IPS-18c (cell line): ENCODE results near the gene BTNL2.
"Not testable (repeated sequence)": the region's sequence is repeated elsewhere in the genome, so short reads cannot be mapped to it uniquely, and the experiment has no call there.

Source experiments
- H3K4me3 ChIP-seq: 2 replicates; pipeline ENCODE4 v1.7.0; 2013; ENCODE audit warnings: low read depth, mild to moderate bottlenecking, low read length, moderate library complexity; ENCODE audit not compliant: insufficient read depth
- H3K9me3 ChIP-seq: one replicate; pipeline ENCODE4 v1.6.1; 2013; ENCODE audit warnings: mild to moderate bottlenecking, low read length, moderate library complexity; ENCODE audit not compliant: control insufficient read depth, insufficient read depth

The BTNL2 gene, protein sequence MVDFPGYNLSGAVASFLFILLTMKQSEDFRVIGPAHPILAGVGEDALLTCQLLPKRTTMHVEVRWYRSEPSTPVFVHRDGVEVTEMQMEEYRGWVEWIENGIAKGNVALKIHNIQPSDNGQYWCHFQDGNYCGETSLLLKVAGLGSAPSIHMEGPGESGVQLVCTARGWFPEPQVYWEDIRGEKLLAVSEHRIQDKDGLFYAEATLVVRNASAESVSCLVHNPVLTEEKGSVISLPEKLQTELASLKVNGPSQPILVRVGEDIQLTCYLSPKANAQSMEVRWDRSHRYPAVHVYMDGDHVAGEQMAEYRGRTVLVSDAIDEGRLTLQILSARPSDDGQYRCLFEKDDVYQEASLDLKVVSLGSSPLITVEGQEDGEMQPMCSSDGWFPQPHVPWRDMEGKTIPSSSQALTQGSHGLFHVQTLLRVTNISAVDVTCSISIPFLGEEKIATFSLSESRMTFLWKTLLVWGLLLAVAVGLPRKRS

DNA sequence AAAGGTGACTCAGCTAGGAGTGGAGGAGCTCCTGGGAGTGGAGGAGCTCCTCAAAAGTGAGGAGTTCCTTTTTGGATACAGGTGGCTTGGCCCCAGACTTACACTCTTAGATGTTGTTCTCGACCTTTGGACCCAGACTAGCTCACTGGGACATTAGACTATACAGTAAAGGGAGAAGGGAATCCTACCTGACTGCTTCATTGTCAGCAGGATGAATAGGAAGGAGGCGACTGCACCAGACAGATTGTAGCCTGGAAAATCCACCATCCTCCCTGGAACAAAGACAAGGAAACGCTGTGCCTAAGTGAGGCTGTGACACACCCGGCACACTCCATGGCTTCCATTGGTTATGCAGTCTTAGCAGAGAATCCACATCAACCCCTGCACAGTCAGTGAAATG, at the start of gene BTNL2:
Gene BTNL2, minus strand, starts transcription at position 325 of the 400 bp plus-strand sequence. Its CDS starts 58 bp downstream, at position 267.
- H3K9me3 ChIP-seq: no peaks in the 10 kb centered on the region

DNA sequence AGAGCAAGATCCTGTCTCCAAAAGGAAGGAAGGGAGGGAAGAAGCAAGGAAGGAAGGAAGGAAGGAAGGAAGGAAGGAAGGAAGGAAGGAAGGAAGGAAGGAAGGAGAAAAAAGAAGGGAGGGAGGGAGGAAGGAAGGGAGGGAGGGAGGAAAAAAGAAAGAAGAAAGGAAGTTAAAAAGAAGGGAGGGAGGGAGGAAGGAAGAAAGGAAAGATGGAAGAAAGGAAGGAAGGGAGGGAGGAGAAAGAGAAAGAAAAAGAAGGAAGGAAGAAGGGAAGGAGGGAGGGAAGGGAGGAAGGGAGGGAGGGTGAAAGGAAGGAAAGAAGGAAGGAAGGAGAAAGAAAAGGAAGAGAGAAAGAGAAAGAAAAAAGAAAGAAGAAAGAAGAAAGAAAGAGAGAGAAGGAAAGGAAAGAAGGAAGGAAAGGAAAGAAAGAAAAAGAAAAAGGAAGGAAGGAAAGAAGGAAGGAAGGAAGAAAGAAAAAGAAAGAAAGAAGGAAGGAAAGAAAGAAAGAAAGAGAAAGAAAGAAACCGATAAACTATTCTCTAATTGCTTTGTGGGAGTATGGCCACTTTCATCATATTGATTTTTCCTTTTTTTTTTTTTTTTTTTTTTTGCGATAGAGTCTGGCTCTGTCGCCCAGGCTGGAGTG, 42.2 kb upstream of the BTNL2 start:
- H3K4me3 ChIP-seq: no peak overlapping the region
- H3K9me3 ChIP-seq: peaks cover 9% of the 10 kb centered on the region

More for the DNA sequence above, at the start of gene BTNL2:
- no peak within 1 kb of the TSS for H3K4me3 ChIP-seq

DNA sequence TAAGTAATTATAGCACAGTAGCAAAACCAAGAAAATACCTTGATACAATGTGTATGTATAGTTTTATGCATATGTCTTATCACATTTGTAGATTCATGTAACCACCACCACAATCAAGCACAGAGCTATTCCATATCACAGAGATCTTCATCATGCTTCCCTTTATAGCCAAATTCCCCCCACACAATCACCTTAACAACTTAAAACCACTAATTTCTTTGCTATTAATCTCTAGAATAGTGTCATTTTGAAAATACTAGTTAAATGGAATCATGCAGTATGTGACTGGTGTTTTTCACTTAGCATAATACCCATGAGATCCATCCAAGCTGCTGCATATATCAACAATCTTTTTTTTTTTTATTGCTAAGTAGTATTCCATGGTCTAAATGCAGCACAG, 41.0 kb upstream of the BTNL2 start:
- no peak overlapping the region for H3K4me3 ChIP-seq
- H3K9me3 ChIP-seq: no peaks in the 10 kb centered on the region

DNA sequence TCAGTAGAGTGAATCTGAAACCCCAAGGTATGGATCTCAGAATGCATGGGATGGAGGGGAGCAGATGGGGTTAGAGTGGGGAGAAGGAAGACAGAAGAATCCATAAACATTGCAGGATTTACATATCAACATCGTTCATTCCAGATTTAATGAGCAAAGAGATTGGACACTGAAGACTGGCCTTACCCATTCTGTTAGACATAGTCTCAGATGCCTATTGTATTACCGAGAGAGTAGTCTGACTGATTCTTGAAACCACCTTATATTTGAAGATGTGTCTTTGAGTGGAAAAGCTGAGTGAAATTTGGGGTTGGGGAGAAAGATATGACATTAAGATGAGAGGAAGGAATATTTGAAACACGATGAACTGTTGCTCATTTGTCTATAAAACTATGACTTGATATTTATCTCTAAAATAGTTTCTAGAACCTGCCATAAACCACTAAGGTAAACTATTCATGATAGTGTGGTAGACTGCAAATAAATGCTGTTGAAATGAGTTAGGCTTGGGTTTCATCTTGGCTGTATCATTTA, 38.4 kb upstream of the BTNL2 start:
- no peak overlapping the region for H3K4me3 ChIP-seq
- no peaks in the 10 kb centered on the region for H3K9me3 ChIP-seq

DNA sequence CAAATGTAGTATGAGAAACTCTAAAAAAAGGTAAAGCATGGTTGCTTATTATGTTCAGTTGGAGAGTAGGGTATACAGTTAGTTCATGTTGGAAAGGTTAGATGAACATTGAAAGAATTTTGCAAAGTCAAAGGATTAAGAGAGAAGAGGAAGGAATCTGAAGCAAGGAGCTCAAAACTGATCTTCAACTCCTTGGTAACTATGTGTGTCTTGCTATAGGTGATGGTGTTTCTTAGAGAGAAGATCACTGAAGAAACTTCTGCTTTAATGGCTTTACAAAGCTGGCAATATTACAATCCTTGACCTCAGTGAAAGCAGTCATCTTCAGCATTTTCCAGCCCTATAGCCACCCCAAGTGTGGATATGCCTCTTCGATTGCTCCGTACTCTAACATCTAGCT, 37.5 kb upstream of the BTNL2 start:
- no peak overlapping the region for H3K4me3 ChIP-seq
- no peaks in the 10 kb centered on the region for H3K9me3 ChIP-seq

DNA sequence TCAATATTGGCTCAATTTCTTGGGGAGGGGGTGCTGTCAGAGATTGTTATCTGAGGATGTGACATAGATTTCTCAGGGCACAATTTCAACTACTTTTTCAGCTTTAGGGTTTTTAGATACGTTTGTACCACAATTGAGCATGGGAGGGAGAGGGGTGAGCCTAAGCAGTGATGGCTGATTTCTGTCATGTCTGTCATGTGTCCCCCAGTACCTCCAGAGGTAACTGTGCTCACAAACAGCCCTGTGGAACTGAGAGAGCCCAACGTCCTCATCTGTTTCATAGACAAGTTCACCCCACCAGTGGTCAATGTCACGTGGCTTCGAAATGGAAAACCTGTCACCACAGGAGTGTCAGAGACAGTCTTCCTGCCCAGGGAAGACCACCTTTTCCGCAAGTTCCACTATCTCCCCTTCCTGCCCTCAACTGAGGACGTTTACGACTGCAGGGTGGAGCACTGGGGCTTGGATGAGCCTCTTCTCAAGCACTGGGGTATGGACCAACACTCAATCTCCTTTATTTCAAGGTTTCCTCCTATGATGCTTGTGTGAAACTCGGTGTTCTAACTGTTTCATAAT, 36.1 kb upstream of the BTNL2 start:
- Histone ChIP-seq H3K9me3 (no peaks in the 10 kb centered on the region), H3K4me3 (no peak overlapping the region)

DNA sequence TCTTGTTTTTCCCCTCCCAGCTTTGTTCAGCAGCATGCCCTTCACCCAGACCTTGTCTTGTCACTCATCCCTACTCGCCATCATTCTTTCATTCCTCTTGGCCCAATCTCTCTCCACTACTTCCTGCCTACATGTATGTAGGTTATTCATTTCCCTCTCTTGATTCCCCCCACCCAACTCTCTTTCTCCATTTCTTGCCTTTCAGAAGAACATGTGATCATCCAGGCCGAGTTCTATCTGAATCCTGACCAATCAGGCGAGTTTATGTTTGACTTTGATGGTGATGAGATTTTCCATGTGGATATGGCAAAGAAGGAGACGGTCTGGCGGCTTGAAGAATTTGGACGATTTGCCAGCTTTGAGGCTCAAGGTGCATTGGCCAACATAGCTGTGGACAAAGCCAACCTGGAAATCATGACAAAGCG, 35.3 kb upstream of the BTNL2 start:
- Histone ChIP-seq H3K4me3 (no peak overlapping the region), H3K9me3 (no peaks in the 10 kb centered on the region)

DNA sequence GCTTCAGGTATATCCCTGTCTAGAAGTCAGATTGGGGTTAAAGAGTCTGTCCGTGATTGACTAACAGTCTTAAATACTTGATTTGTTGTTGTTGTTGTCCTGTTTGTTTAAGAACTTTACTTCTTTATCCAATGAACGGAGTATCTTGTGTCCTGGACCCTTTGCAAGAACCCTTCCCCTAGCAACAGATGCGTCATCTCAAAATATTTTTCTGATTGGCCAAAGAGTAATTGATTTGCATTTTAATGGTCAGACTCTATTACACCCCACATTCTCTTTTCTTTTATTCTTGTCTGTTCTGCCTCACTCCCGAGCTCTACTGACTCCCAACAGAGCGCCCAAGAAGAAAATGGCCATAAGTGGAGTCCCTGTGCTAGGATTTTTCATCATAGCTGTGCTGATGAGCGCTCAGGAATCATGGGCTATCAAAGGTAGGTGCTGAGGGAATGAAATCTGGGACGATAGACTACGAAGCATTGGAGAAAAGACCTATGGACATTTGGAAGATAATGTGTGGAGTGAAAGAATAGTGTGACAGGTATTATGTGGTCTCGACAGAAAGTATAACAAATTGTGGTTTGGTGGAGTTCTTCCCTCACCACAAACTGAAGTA, 32.7 kb upstream of the BTNL2 start, which contains the start of gene HLA-DRA:
Gene HLA-DRA, plus strand, starts transcription at position 286 of the 613 bp plus-strand sequence. Its CDS starts 64 bp downstream, at position 350.
- no peak within 1 kb of the TSS; the same call in 1 of the 2 replicates for H3K4me3 ChIP-seq
- H3K9me3 ChIP-seq: no peaks in the 10 kb centered on the region

DNA sequence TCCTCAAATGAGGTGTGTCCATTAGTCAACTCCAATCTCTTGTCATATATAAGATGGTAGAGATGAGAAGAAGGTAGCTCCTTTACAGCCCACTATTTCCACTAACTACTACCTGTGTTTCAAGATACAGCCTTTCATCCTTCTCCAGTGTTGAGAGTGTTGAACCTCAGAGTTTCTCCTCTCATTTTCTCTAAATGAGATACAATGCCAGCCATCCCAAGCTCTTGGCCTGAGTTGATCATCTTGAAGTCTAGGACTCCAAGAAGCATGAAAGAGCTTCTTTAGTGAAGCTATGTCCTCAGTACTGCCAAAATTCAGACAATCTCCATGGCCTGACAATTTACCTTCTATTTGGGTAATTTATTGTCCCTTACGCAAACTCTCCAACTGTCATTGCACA, 32.2 kb upstream of the BTNL2 start:
- Histone ChIP-seq H3K4me3 (no peak overlapping the region), H3K9me3 (no peaks in the 10 kb centered on the region)

DNA sequence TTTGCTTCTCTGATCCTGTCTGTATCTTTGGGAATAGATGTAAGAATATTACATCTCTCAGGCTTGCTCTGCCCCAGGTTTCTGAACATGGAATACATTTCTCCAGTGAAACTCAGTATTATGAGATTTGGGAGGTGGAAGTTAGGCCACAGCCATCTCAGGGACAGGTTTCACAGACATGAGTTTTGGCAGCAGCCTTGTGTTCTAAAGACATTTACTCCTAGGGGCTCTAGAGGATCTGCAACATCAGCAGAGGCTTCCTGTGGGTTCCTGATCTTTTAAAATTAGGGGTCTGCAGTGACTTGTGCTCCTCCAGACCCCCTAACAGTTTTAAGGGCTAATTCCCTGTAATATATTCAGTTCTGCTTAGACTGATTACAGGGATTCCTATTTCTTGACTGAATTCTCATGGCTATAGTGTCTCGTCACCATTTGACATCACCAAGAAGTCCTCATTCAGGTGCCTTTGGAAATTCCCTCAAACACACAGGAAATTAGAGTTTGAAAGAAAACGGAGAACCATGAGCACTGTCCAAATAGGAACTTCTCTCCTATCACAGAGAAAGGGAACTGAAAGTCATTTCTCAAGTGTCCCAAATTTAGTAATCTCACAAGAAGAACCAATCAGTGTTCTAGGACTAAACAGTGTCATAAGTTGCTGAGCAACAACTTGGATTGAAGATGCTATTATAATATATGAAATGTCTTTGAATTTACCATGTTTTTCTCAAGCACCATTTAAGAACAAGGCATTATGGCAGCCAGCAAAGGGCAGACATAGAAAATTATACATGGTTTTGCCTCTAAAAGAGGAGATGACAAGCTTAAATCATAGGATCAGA, 30.2 kb upstream of the BTNL2 start:
- H3K9me3 ChIP-seq: no peaks in the 10 kb centered on the region
- no peak overlapping the region for H3K4me3 ChIP-seq

DNA sequence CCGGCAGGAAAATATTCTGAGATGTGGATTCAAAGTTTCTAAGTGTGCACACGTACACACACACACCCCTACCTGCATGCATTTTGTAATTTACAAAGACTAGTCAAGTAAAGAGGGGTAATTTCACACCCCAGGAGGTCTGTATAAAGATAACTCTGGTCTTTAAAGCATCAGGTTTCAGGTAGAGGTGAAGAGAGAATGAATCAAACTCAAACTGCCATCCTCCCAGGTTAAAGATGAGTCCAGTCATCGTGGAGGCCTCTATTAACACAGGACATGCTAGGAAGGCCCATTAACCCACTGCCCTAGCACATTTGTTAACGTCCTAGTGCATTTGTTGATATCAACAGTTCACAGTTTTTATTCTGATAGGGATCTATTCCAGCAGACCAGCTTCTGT, 29.2 kb upstream of the BTNL2 start:
- Histone ChIP-seq H3K4me3 (no peak overlapping the region), H3K9me3 (no peaks in the 10 kb centered on the region)

DNA sequence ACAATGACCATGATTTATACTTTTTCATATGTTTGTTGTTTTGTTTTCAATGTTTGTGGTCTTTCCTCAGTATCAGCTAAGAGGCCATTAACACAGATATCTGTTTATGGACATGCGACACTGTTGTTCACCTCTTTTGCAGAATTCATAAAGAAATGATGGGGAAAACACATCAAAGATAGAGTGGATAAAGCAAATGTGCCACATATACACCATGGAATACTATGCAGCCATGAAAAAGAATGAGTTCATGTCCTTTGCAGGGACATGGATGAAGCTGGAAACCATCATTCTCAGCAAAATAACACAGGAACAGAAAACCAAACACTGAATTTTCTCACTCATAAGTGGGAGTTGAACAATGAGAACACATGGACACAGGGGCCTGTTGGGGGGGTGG, 27.0 kb upstream of the BTNL2 start:
- H3K9me3 ChIP-seq, H3K4me3 ChIP-seq: not testable (repeated sequence)

DNA sequence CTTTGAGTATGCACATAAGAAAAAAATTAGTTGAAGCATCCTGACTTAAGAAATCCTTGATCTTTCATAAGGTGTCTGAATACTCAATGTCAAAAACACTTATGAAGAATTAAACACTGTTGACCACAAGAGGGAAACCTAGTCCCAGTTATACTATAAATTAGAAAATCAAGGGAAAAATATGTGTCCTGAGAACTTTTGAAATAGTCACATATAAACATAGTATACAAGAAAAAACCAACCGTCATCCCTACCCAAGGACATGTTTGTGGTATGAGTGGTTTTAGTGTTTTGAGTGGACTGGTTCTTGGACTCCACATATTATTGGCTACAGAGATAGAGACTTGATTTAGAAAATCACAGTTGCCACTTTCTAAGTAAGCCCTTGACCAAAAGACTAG, 25.1 kb upstream of the BTNL2 start:
- H3K9me3 ChIP-seq: no peaks in the 10 kb centered on the region
- no peak overlapping the region for H3K4me3 ChIP-seq

DNA sequence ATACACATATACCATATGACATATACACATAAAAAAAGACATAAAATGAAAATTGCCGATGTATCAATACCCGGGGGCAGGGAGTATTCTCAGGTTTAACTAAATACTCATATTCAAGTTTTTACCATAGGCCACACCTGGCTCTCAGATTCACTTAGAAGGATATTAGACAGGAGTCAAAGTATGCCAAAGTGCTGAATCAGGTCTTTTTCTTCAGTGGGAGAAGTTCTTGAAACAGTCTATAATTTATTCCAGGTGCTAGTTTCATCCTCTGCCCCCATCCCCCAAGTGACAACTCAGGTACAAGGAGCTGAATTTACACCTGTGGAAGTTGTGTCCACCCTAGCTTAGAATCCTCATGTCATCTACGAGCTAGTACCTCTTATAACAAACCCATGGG, 24.2 kb upstream of the BTNL2 start:
- Histone ChIP-seq H3K9me3 (no peaks in the 10 kb centered on the region), H3K4me3 (no peak overlapping the region)

DNA sequence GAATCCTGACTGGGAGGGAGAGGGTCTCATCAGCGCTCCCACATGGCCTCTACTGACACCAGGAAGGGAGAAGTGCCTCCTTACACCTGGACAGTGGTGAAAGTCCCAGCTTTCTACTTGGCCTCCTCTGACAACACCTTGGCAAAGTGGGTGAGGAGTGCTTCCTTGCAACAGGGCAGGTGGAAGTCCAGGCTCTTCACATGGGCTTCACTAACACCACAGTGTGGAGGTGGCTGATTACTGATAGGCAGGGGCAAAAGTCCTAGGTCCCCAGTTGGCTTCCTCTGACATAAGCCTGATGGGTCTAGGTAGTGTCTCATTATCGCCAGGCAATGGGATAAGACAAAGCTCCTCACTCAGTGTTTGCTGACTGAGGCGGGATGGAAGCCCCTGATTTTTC, 23.2 kb upstream of the BTNL2 start:
- Histone ChIP-seq H3K9me3 (no peaks in the 10 kb centered on the region), H3K4me3 (no peak overlapping the region)

DNA sequence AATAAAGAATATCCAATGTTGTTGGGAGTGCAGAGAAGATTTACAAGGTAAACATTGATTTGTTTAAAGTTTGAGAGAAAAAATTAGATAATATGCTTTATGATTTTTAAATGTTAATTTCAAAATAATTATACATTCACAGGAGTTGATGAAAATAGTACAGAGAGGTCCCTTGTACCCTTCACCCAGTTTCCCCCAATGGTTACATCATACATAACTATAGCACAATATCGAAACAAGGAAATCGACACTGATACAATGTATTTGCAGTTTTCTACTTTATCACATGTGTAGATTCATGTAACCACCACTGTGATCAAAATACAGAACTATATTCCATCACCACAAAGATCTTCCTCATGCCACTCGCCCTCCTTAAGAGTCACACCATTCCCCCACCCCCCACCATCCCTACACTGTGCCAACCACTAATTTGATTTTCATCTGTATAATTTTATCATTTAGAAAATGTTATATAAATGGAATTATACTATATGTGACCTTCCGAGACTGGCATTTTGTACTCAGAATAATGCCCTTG, 21.0 kb upstream of the BTNL2 start:
- H3K4me3 ChIP-seq: no peak overlapping the region
- no peaks in the 10 kb centered on the region for H3K9me3 ChIP-seq
